ENCODE data around the gene PLCH1. TPM values are rescaled to one million over a fixed set of nuclear protein-coding genes. Genes with fewer than 3 reads are reported as not detected.

PLCH1 gene
- total RNA-seq, 4 donors from 2014 or later: 0.29 to 12.0 (median 0.58) TPM

DNA sequence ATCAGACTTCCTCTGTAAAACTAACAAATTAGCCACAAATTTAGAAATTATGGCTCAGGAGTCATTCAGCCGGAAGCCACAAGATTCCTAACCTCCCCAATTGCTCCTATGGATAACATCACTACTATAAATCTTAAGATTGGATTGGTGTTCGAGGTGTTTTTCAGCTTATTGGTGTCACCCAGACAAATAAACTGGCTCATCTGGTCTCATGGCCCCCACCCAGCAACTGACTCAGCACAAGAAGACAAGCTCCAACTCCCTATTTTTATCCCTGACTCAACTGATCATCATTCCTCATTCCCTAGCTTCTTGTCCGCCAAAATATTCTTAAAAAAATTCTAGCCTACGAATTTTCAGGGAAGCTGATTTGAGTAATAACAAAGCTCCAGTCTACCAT, 316.3 kb downstream of the PLCH1 start:
- H3K27me3 ChIP-seq: no peaks in the 10 kb centered on the region
- no peaks in the 10 kb centered on the region for H3K9me3 ChIP-seq
- no peaks in the 10 kb centered on the region for H3K36me3 ChIP-seq
- H3K4me1 ChIP-seq: no peaks in the 10 kb centered on the region
- DNase-seq: no peak
- TF ChIP-seq CTCF (IDR thresholded peaks at IDR 0.05) (no peak), POLR2A (IDR thresholded peaks at IDR 0.05) (no peak)
- no peak overlapping the region for H3K4me3 ChIP-seq
- H3K27ac ChIP-seq: no peak overlapping the region
- intact Hi-C loops (cut with DNase I; ENCODE audit: low total_unique reads): no loop called here

DNA sequence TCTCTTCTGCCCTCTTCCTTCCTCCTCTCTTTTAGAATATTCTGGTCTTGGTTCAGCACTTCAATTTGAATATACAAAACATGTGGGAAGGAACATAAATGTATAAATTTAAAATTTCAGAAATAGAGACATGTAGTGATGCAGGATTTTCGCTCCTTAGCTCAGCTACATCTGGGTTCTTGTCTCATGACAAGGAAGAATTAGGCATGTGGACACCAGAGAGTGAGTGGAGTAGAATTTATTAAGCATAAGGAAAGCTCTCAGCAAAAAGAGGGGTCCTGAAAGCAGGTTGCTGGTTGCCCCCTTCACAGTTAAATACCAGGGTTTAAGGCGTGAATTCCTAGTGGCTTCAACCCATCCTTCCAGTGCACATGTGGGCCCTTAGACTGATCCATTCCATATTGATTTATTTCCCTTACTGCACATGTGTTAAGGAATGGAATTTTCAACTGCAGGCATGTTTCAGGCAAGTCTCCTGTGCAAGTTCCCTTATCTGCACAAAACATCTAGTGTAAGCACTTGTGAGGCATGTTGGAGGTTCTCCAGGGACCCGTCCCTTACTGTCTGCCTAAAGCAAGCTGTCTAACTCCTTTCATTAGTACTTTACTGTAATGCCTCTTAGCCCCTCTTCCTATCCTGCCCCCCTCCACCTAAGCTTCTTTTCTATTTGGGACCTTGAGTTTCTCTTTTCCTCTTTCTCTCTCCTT, 318.2 kb downstream of the PLCH1 start:
- TF ChIP-seq POLR2A (IDR thresholded peaks at IDR 0.05) (no peak), CTCF (IDR thresholded peaks at IDR 0.05) (no peak)
- intact Hi-C loops (cut with DNase I; ENCODE audit: low total_unique reads): no loop called here
- Histone ChIP-seq H3K9me3 (no peaks in the 10 kb centered on the region), H3K27ac (no peak overlapping the region), H3K4me1 (no peaks in the 10 kb centered on the region), H3K4me3 (no peak overlapping the region), H3K27me3 (no peaks in the 10 kb centered on the region), H3K36me3 (no peaks in the 10 kb centered on the region)
- no peak for DNase-seq

- Histone ChIP-seq H3K4me3 (no peak overlapping the region), H3K9me3 (no peaks in the 10 kb centered on the region), H3K4me1 (no peaks in the 10 kb centered on the region), H3K36me3 (no peaks in the 10 kb centered on the region), H3K27ac (no peak overlapping the region), H3K27me3 (no peaks in the 10 kb centered on the region)
- TF ChIP-seq POLR2A (IDR thresholded peaks at IDR 0.05): no peak
- no peak for TF ChIP-seq CTCF (IDR thresholded peaks at IDR 0.05)
- intact Hi-C loops (cut with DNase I; ENCODE audit: low total_unique reads): no loop called here
- no peak for DNase-seq
Observed at GRCh38 chr3:155425396-155425795, 319.5 kb downstream of the PLCH1 start.

DNA sequence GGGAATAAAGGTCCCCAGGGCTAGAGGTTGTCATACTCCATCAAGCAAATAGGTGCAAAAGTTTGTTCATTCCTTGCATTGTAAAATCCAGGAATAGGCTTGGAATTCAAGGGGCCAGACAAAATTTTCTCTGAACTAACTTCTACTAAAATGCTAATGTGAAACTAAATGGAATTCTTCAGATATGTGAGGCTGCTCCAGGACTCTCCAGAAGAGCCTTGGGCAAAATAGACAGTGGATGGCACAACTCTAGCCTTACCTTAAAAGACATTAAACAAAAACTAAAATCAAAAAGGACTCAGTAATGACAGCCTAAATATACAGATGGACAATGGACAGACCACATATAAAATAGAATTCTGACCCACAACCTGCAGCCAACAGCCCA, 320.6 kb downstream of the PLCH1 start:
- intact Hi-C loops (cut with DNase I; ENCODE audit: low total_unique reads): no loop called here
- H3K9me3 ChIP-seq: no peaks in the 10 kb centered on the region
- TF ChIP-seq POLR2A (IDR thresholded peaks at IDR 0.05) (no peak), CTCF (IDR thresholded peaks at IDR 0.05) (no peak)
- no peaks in the 10 kb centered on the region for H3K27me3 ChIP-seq
- no peak for DNase-seq
- no peaks in the 10 kb centered on the region for H3K4me1 ChIP-seq
- no peak overlapping the region for H3K4me3 ChIP-seq
- no peaks in the 10 kb centered on the region for H3K36me3 ChIP-seq
- H3K27ac ChIP-seq: no peak overlapping the region

DNA sequence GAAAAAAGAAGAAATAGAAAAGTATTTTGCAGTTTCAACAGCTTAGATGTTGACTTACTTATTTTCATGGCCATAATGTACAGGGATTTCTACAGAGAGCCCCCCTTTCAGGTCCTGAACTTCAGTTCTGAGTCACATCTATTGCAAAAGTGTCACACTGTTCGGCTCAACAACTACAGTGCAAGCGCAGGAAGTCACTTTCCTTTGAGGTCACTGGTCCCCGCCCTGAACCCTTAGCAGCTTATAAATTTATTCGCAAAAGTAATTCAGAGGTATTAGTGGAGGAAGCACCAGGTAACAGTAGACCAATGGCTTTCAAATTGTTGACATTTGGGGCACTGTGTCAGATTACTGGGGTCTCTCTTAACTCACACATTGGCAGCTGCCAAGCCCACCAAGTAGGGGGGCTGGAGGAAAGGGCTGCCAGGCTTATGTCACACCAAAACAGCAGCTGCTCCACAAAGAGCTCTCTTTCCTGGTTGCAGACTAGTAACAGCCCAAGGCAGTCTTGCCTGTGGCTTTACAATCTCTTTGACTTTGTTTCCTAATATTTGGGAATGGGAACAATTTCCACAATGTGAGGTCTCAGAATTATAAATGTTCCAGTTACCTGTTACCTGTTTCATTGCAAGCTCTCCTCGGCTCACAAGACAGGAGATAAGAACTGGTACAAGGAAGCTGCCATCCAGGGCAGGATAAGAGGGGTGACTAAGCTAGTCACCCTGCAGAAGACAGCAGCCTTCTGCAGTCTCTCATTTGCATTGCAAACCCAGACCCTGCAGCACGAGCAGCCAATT, 321.1 kb downstream of the PLCH1 start:
- TF ChIP-seq CTCF (IDR thresholded peaks at IDR 0.05) (no peak), POLR2A (IDR thresholded peaks at IDR 0.05) (no peak)
- no peak overlapping the region for H3K27ac ChIP-seq
- DNase-seq: no peak
- no peaks in the 10 kb centered on the region for H3K9me3 ChIP-seq
- no peaks in the 10 kb centered on the region for H3K36me3 ChIP-seq
- H3K4me3 ChIP-seq: no peak overlapping the region
- intact Hi-C loops (cut with DNase I; ENCODE audit: low total_unique reads): no loop called here
- H3K27me3 ChIP-seq: no peaks in the 10 kb centered on the region
- H3K4me1 ChIP-seq: no peaks in the 10 kb centered on the region

Measured in uterus (tissue), 4 donors.